ENCODE data around the gene NCBP2L. TPM values are rescaled to one million over a fixed set of nuclear protein-coding genes. Genes with fewer than 3 reads are reported as not detected.

Gene NCBP2L
- not detected in 2 replicates for total RNA-seq

DNA sequence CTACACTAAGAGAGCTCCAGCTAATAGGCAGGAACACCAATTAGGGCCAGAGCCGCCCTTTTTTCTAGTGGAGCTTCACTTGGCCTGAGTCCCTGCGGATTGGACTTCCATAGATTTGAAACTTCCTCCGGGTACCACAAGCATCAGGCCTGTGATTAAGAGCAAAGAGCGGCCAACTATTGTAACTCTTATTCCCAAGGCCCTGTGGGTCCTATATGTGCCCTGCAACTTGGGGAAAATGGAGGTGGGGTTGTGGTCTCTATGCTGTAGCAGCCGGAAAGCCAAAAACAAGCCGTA, at the start of gene NCBP2L:
Gene NCBP2L, plus strand, starts transcription at position 198 of the 297 bp plus-strand sequence. CDS start 16,488 bp downstream, outside the sequence.

DNA sequence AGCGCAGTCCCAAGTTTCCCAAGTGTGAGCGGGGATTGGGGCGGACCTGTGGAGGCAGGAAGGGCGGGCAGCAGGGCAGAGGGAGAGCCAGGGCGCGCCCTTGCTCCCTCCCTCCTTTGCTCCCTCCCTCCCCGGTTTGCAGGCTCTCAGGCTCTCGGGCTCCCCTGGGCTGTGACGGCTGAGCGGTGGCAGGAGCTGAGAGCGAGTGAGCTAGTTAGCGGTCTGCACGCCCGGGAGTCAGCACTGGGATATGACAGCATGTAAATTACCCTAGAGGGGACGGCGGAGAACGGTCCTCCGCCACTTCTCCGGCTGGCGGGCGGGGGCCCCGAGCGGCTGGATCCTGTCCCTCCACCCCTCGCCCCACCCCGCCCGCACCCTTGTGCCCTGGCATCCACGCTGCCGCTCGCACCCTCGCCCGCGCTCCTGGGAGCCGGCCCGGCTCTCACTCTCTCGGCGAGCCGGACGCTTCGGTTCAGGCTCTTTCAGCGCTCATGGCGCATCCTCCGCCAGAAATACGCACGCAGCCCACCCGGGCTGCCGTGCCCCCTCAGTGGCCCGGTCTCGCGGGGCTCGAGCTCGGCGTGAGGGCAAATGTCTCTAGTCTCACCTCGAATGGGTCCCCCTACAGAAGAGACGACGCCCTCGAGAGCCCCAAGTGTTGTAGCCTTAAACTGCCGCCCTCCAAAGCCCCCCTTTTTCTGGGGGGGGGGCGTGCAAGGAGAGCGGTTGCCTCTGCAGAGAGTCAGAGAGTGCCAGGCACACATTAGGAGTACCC, 1.6 kb upstream of the NCBP2L start, which contains the start of gene TSC22D3:
Gene TSC22D3, minus strand, starts transcription at position 54 of the 778 bp plus-strand sequence. CDS start 368 bp downstream, outside the sequence.

DNA sequence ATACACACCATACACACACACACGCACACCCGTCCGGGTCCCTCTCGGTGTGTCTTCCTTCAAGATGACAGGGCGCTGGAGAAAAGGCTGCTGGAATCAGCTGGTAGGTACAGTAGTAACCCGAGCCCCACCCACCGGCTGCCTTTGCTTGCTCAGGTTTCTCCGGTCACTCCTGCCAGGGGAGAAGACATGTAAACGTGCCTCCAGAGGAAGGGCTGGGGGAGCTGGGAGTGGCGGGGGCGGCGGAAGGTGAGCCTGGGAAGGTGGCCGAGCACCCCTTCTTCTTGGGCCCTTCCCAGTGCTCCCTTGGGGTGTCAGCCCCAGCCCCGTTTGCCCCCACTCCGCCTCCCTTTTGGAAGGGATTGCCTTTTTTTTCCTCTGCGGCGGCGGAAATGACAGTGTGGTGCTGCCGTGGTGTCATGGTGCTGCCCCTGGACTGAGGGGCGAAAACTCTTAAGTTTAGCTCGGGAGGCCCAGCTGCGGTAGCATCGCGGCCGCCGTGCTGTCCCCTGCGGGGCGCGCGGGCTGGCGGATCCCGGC, 48.2 kb downstream of the NCBP2L start, which contains the start of gene MID2:
Gene MID2, plus strand, starts transcription at position 169 of the 540 bp plus-strand sequence. CDS start 561 bp downstream, outside the sequence.

Other genes with a start within 250 kb of the NCBP2L start
- gene PRPS1, start 149.2 kb upstream of the NCBP2L start, total RNA-seq, result 29.6 and 40.6 TPM in 2 replicates
- 21.1 and 109 TPM in 2 replicates for gene TSC22D3, start 1.9 kb upstream of the NCBP2L start, total RNA-seq
- gene MID2, start 48.1 kb downstream of the NCBP2L start, total RNA-seq, result 18.2 and 42.7 TPM in 2 replicates
- not detected in 2 replicates for gene TEX13B, start 204.6 kb downstream of the NCBP2L start, total RNA-seq

Measured in epithelial cell of umbilical artery (primary cell).